GM19023 (cell line): ENCODE data around the gene LAMP2.

ENCODE experiments used
- ATAC-seq: cut with Tn5 transposase; IDR thresholded peaks from one replicate; pipeline ENCODE4 v1.9.1; 2021; ENCODE audit warnings: mild to moderate bottlenecking, moderate library complexity; ENCODE audit not compliant: unreplicated experiment

LAMP2 gene

GRCh38 chrX:120457766-120458180 lies 11.3 kb downstream of the LAMP2 start:
- ATAC-seq = peak; percentile 88

GRCh38 chrX:120456973-120457372 lies 12.1 kb downstream of the LAMP2 start:
- no peak for ATAC-seq

GRCh38 chrX:120453985-120454384 lies 15.1 kb downstream of the LAMP2 start:
- ATAC-seq = no peak

- no peak for ATAC-seq
These were observed 17.0 kb downstream of the LAMP2 start for GRCh38 chrX:120452131-120452530.

DNA sequence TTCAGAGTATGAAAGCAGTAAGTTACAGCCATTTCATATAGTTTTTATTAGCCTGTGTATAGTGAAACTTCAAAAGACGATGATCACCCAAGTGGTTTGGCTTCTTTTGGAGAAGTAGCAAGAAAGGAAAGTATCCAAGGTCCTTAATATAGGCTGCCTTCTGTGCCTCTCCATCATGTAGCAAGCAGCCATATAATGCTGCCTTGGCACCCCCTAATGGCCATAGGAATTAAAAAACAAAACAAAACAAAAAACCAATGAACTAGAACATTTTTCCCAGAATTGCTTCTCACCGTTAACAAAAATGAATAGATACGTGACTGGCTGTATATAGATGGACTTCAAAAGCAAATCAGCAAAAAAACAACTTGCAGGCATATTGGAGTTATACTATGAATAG lies 18.9 kb downstream of the LAMP2 start:
- no peak for ATAC-seq

DNA sequence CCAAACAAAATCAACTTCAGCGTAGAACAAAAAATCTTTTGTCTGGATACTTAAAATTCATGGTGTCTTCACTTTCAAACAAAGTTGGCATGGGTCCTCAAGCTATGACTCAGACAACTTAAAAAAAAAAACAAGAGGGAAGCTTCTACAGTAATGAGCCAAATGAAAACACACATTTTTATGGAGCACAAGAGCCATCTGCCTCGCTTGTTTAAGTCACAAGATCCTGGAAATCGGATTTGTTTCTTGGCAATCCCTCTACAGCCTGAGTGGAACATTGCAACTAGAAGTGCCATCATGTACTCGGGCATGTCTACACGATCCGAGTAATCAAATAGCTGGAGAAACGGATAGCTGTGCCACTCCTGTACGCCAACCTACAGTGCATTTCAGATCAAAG lies 22.6 kb downstream of the LAMP2 start:
- ATAC-seq = no peak

- ATAC-seq = no peak
These were observed 29.2 kb downstream of the LAMP2 start for GRCh38 chrX:120439921-120440320.

GRCh38 chrX:120429776-120430540 lies 39.1 kb downstream of the LAMP2 start:
- no peak for ATAC-seq

DNA sequence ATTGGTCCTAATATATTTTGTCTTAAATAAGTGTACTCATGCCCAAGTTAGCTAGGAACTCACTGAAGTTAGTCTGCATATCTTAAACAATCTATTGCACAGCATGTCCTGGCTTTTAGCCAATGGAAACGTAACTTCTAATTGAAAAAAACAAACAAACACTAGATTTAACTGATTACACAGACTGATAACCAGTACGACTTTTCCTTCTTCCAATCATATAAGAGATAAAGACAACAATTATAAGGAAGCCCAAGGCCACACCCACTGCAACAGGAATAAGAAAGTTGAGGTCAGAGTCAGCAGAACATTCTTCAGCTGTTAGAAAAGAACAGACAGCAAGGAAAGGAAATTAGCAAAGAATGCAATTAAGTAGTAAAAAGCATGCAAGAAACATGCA lies 40.8 kb downstream of the LAMP2 start:
- ATAC-seq = no peak

- no peak for ATAC-seq
These were observed 42.5 kb downstream of the LAMP2 start for GRCh38 chrX:120426599-120426998.

GRCh38 chrX:120419463-120419862 lies 49.6 kb downstream of the LAMP2 start:
- ATAC-seq = peak; percentile 57

- no peak for ATAC-seq
These were observed 60.9 kb downstream of the LAMP2 start for GRCh38 chrX:120408168-120408567.

DNA sequence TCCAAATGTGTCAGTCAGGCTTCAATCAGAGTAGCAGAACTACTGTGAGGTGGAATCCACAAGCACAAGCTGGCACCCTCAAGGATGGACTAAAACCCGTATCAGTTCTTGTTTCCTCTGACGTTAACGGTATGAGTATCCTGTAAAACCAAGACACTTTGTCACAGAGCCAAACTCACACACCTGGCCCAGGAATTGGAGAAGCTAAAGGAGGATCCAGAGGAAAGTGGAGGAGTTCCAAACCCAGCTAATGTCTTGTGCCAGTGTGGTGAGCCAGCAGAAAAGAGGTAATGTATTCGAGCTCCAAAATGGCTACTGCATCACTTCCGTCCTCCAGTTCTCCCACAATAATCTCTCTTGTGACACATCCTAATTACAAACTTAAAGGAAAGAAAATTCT lies 62.5 kb downstream of the LAMP2 start:
- no peak for ATAC-seq

- ATAC-seq = no peak
These were observed 66.7 kb downstream of the LAMP2 start for GRCh38 chrX:120402369-120402768.

GRCh38 chrX:120401301-120401700 lies 67.8 kb downstream of the LAMP2 start:
- no peak for ATAC-seq

GRCh38 chrX:120380699-120381098 lies 88.4 kb downstream of the LAMP2 start:
- no peak for ATAC-seq

DNA sequence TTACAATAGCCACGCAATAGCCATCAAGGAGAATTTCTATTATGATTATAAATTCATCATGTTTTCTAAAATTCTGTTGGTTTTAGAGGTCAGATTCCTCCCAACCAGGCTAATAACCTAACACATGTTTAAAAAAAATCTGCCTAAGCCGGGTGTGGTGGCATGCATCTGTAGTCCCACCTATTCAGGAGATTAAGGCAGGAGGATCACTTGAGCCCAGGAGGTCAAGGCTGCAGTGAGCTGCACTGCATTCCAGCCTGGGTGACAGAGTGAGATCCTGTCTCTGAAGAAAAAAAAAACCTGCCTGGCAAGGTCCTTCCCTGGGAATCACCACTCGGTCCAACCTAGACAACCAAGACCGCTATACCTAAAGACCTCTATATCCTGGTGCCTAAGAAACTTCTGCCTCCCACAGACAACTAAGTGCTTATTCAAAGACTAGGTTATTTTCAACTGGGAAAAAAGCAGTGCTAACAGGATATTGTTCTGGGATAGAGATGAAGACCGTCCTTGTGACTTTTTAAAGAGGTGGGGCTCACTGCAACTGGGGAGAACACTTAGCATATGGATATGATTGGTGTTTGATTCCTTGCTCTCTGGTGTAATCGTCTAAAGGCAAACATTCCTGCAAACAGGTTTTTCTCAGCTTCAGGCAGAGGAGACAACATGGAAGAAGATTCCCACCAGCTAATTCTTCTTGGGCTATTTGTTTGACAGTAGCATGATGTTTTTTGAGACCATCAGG lies 89.0 kb downstream of the LAMP2 start:
- no peak for ATAC-seq

DNA sequence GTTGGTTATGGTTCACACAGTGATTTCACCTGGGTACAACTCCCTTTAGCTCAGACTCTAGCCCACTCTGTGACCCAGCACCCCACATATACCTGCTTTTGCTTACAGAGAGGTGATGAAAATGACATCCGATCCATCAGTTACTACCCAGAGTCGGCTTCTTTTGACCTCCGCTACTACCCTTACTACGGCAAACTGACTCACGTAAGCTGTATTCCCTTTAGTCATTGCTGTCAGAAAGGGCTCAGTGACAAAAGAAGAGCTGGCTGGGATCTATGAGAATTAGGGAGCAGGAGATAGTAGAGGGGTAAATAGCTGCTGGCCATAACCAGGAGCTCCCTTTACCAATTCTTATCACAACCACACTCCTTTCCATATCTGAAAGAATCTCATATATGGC lies 90.5 kb downstream of the LAMP2 start:
- ATAC-seq = no peak
